ENCODE results near the gene HAPSTR1. TPM values are rescaled to one million over a fixed set of nuclear protein-coding genes. Genes with fewer than 3 reads are reported as not detected.
A peak's percentile ranks its signal among the peaks of the same experiment; 100 is the strongest.

The HAPSTR1 gene
- total and polyA plus RNA-seq, 2 experiments from 2014 or later = 9.5 to 66.0 TPM

- no peak for TF ChIP-seq REST (IDR thresholded peaks at IDR 0.05; ENCODE audit: unreplicated experiment)
- no peak for TF ChIP-seq ZNF331 (CRISPR knock-in tag; IDR thresholded peaks at IDR 0.05; ENCODE audit: low read depth)
- TF ChIP-seq ZNF114 (CRISPR knock-in tag; IDR thresholded peaks at IDR 0.05) = no peak
- no peak for TF ChIP-seq NANOG (IDR thresholded peaks at IDR 0.05; ENCODE audit: borderline replicate concordance)
- no peak for TF ChIP-seq POLR2AphosphoS5 (IDR thresholded peaks at IDR 0.05; ENCODE audit: low read depth)
- TF ChIP-seq EZH2phosphoT487 (IDR thresholded peaks at IDR 0.05; ENCODE audit: unreplicated experiment) = no peak
These were observed 24.7 kb downstream of the HAPSTR1 start (continued) for GRCh38 chr16:9116141-9116540.

DNA sequence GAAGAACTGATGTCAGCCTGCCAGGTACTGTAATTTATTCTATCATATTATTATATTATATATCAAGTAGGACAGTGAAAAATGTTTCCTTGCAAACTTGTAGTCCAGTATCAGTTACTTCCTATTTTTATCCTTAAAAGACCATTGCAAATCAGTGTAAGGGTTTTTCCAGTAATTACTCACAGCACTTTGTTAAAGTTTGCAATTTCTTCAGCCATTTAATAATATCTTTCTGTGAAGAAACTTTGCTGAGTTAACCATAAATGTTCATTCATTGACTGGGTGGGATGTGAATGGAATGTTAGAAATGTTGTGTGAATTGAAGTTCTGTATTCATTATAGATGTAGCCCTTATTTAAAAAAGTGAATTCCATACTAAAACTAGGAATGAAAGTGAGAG is 26.7 kb downstream of the HAPSTR1 start:
- peaks cover 22% of the 10 kb centered on the region; the same call in 1 of the 2 replicates for H3K36me3 ChIP-seq (ENCODE audit: insufficient read depth)
- H3K79me2 ChIP-seq (replicated peaks; ENCODE audit: insufficient read depth) = peaks cover 100% of the 10 kb centered on the region
- ATAC-seq (no peak), DNase-seq (ENCODE audit: low spot score) (no peak)
- no peaks in the 10 kb centered on the region for H3K9me2 ChIP-seq (ENCODE audit: insufficient read depth)
- no peak overlapping the region for H2AFZ ChIP-seq
- H3F3A ChIP-seq (replicated peaks; ENCODE audit: low read depth) = peaks cover 4% of the 10 kb centered on the region; the same call in 1 of the 2 replicates
- Mint-ChIP-seq H3K4me3 (no peak overlapping the region), H3K27ac (0 out of 2 replicates have a peak overlapping the region, but pooled peaks have one; percentile 49), H3K9me3 (no peaks in the 10 kb centered on the region), H3K4me1 (peaks cover 22% of the 10 kb centered on the region), H3K27me3 (ENCODE audit: insufficient read depth, low read depth, poor library complexity) (peaks cover 4% of the 10 kb centered on the region), H3K36me3 (ENCODE audit: low read depth) (peaks cover 34% of the 10 kb centered on the region)
- H3K27ac ChIP-seq (ENCODE audit: low read depth) = no peak overlapping the region
- no peaks in the 10 kb centered on the region for H3K27me3 ChIP-seq (ENCODE audit: insufficient read depth)
- H3K4me3 ChIP-seq = no peak overlapping the region
- H3K4me2 ChIP-seq = no peak overlapping the region
- H3K4me1 ChIP-seq (ENCODE audit: insufficient read depth) = peaks cover 22% of the 10 kb centered on the region
- H4K20me1 ChIP-seq (replicated peaks; ENCODE audit: insufficient read depth) = peaks cover 68% of the 10 kb centered on the region
- TF ChIP-seq, protein P1, sequence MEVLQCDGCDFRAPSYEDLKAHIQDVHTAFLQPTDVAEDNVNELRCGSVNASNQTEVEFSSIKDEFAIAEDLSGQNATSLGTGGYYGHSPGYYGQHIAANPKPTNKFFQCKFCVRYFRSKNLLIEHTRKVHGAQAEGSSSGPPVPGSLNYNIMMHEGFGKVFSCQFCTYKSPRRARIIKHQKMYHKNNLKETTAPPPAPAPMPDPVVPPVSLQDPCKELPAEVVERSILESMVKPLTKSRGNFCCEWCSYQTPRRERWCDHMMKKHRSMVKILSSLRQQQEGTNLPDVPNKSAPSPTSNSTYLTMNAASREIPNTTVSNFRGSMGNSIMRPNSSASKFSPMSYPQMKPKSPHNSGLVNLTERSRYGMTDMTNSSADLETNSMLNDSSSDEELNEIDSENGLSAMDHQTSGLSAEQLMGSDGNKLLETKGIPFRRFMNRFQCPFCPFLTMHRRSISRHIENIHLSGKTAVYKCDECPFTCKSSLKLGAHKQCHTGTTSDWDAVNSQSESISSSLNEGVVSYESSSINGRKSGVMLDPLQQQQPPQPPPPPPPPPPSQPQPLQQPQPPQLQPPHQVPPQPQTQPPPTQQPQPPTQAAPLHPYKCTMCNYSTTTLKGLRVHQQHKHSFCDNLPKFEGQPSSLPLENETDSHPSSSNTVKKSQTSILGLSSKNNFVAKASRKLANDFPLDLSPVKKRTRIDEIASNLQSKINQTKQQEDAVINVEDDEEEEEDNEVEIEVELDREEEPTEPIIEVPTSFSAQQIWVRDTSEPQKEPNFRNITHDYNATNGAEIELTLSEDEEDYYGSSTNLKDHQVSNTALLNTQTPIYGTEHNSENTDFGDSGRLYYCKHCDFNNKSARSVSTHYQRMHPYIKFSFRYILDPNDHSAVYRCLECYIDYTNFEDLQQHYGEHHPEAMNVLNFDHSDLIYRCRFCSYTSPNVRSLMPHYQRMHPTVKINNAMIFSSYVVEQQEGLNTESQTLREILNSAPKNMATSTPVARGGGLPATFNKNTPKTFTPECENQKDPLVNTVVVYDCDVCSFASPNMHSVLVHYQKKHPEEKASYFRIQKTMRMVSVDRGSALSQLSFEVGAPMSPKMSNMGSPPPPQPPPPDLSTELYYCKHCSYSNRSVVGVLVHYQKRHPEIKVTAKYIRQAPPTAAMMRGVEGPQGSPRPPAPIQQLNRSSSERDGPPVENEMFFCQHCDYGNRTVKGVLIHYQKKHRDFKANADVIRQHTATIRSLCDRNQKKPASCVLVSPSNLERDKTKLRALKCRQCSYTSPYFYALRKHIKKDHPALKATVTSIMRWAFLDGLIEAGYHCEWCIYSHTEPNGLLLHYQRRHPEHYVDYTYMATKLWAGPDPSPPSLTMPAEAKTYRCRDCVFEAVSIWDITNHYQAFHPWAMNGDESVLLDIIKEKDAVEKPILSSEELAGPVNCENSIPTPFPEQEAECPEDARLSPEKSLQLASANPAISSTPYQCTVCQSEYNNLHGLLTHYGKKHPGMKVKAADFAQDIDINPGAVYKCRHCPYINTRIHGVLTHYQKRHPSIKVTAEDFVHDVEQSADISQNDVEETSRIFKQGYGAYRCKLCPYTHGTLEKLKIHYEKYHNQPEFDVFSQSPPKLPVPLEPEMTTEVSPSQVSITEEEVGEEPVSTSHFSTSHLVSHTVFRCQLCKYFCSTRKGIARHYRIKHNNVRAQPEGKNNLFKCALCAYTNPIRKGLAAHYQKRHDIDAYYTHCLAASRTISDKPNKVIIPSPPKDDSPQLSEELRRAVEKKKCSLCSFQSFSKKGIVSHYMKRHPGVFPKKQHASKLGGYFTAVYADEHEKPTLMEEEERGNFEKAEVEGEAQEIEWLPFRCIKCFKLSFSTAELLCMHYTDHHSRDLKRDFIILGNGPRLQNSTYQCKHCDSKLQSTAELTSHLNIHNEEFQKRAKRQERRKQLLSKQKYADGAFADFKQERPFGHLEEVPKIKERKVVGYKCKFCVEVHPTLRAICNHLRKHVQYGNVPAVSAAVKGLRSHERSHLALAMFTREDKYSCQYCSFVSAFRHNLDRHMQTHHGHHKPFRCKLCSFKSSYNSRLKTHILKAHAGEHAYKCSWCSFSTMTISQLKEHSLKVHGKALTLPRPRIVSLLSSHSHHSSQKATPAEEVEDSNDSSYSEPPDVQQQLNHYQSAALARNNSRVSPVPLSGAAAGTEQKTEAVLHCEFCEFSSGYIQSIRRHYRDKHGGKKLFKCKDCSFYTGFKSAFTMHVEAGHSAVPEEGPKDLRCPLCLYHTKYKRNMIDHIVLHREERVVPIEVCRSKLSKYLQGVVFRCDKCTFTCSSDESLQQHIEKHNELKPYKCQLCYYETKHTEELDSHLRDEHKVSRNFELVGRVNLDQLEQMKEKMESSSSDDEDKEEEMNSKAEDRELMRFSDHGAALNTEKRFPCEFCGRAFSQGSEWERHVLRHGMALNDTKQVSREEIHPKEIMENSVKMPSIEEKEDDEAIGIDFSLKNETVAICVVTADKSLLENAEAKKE (CRISPR knock-in tag; IDR thresholded peaks at IDR 0.05) = no peak
- no peak for TF ChIP-seq JUNB (IDR thresholded peaks at IDR 0.05; ENCODE audit: unreplicated experiment)
- no peak for TF ChIP-seq POLR2AphosphoS5 (IDR thresholded peaks at IDR 0.05; ENCODE audit: low read depth)
- no peak for TF ChIP-seq REST (IDR thresholded peaks at IDR 0.05; ENCODE audit: unreplicated experiment)
- TF ChIP-seq ZNF114 (CRISPR knock-in tag; IDR thresholded peaks at IDR 0.05) = no peak
- no peak for TF ChIP-seq ZNF331 (CRISPR knock-in tag; IDR thresholded peaks at IDR 0.05; ENCODE audit: low read depth)
- TF ChIP-seq STAT1 (IDR thresholded peaks at IDR 0.05; ENCODE audit: unreplicated experiment) = no peak
- TF ChIP-seq, protein P2, sequence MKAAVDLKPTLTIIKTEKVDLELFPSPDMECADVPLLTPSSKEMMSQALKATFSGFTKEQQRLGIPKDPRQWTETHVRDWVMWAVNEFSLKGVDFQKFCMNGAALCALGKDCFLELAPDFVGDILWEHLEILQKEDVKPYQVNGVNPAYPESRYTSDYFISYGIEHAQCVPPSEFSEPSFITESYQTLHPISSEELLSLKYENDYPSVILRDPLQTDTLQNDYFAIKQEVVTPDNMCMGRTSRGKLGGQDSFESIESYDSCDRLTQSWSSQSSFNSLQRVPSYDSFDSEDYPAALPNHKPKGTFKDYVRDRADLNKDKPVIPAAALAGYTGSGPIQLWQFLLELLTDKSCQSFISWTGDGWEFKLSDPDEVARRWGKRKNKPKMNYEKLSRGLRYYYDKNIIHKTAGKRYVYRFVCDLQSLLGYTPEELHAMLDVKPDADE (IDR thresholded peaks at IDR 0.05) = no peak
- no peak for TF ChIP-seq CREB1 (CRISPR knock-in tag; IDR thresholded peaks at IDR 0.05; ENCODE audit: low read depth)
